Activated CD4-positive, alpha-beta memory T cell treated with anti-CD3 and anti-CD28 coated beads, Interleukin-2, amount 10 ng/mL, durations not matched to agents 7 days and 5 days (primary cell): ENCODE measurements around the gene CLK4. TPM values are rescaled to one million over a fixed set of nuclear protein-coding genes. Genes with fewer than 3 reads are reported as not detected.

Source experiments
- CTCF ChIA-PET: fragments of 350-600 bp; sonication (Branson Sonifier 250); formaldehyde crosslinking; loops from one replicate; lab custom pipeline; 2021; ENCODE audit warnings: antibody characterized with exemption, inconsistent platforms; lab: Charles Lee
- POLR2A ChIA-PET: fragments of 350-600 bp; sonication (Branson Sonifier 250); formaldehyde crosslinking; loops from one replicate; lab custom pipeline; 2021; ENCODE audit warnings: antibody characterized with exemption; lab: Charles Lee
- DNase-seq: peaks from one replicate; pipeline ENCODE4 v3.0.0-alpha.2; 2020
- H3K27ac Mint-ChIP-seq: one replicate; pipeline ENCODE4 v1.8.0; 2021; ENCODE audit warnings: mild to moderate bottlenecking, mixed read lengths
- H3K27me3 Mint-ChIP-seq: one replicate; pipeline ENCODE4 v1.8.0; 2021; ENCODE audit warnings: mixed read lengths
- H3K36me3 Mint-ChIP-seq: one replicate; pipeline ENCODE4 v1.8.0; 2021; ENCODE audit warnings: low read depth, mixed read lengths
- H3K4me1 Mint-ChIP-seq: one replicate; pipeline ENCODE4 v1.8.0; 2021; ENCODE audit warnings: mixed read lengths
- H3K4me3 Mint-ChIP-seq: one replicate; pipeline ENCODE4 v1.8.0; 2021; ENCODE audit warnings: mild to moderate bottlenecking, mixed read lengths
- H3K9me3 Mint-ChIP-seq: one replicate; pipeline ENCODE4 v1.8.0; 2021; ENCODE audit warnings: mixed read lengths
- total RNA-seq, 2 experiments: library from RNA; stranded (reverse); gene quantifications; one replicate each; pipeline ENCODE4 v1.2.3, GENCODE V29; 2021

The CLK4 gene
- 10 to 100 TPM; 29.5 to 32.0 TPM for total RNA-seq

- ChIA-PET CTCF (interaction anchor here (1.7 kb wide), 1 partner anchor 104 kb away, joined by 8 read pairs; the partner anchor contains the start of gene ZNF354A), POLR2A (interaction anchor here (0.8 to 2.9 kb wide), 12 partner anchors 9 to 1051 kb away, joined by 3 to 16 read pairs (median 4); partner anchors contain the start of genes HNRNPAB, HNRNPH1, RUFY1 and ZNF354A)
- peaks cover 28% of the 10 kb centered on the region for H3K4me1 Mint-ChIP-seq
- DNase-seq: peak; percentile 96
- H3K27ac Mint-ChIP-seq: peak within 1 kb of the TSS; percentile 98
- H3K27me3 Mint-ChIP-seq: no peaks in the 10 kb centered on the region
- H3K36me3 Mint-ChIP-seq: peaks cover 19% of the 10 kb centered on the region
- H3K4me3 Mint-ChIP-seq: peak within 1 kb of the TSS; percentile 97
- peaks cover 5% of the 10 kb centered on the region for H3K9me3 Mint-ChIP-seq
Measured at GRCh38 chr5:178626484-178627258, at the start of gene CLK4. Gene CLK4, minus strand, starts transcription at chr5:178627050. Its CDS starts 3,634 bp downstream, at chr5:178623416.

- no peak overlapping the region for H3K27ac Mint-ChIP-seq
Measured at GRCh38 chr5:178675922-178676321, 49.1 kb upstream of the CLK4 start.

GRCh38 chr5:178674334-178674733 is 47.5 kb upstream of the CLK4 start:
- ChIA-PET POLR2A (no interaction called here), CTCF (no interaction called here)
- H3K4me1 Mint-ChIP-seq: no peaks in the 10 kb centered on the region
- H3K36me3 Mint-ChIP-seq: no peaks in the 10 kb centered on the region
- H3K27me3 Mint-ChIP-seq: no peaks in the 10 kb centered on the region
- peaks cover 4% of the 10 kb centered on the region for H3K9me3 Mint-ChIP-seq
- H3K27ac Mint-ChIP-seq: no peak overlapping the region
- DNase-seq: no peak
- H3K4me3 Mint-ChIP-seq: no peak overlapping the region

More at GRCh38 chr5:178675922-178676321, 49.1 kb upstream of the CLK4 start:
- H3K36me3 Mint-ChIP-seq: no peaks in the 10 kb centered on the region
- ChIA-PET CTCF (no interaction called here), POLR2A (no interaction called here)
- no peaks in the 10 kb centered on the region for H3K4me1 Mint-ChIP-seq
- no peak for DNase-seq
- H3K9me3 Mint-ChIP-seq: no peaks in the 10 kb centered on the region
- H3K4me3 Mint-ChIP-seq: no peak overlapping the region
- no peaks in the 10 kb centered on the region for H3K27me3 Mint-ChIP-seq

- Mint-ChIP-seq H3K27me3 (no peaks in the 10 kb centered on the region), H3K4me3 (no peak overlapping the region), H3K4me1 (no peaks in the 10 kb centered on the region), H3K36me3 (no peaks in the 10 kb centered on the region), H3K9me3 (peaks cover 7% of the 10 kb centered on the region), H3K27ac (no peak overlapping the region)
- DNase-seq: no peak
- CTCF ChIA-PET: no interaction called here
- POLR2A ChIA-PET: no interaction called here
Measured at GRCh38 chr5:178673801-178674295, 47.0 kb upstream of the CLK4 start.

- H3K4me3 Mint-ChIP-seq: no peak overlapping the region
- CTCF ChIA-PET: no interaction called here
- no peaks in the 10 kb centered on the region for H3K27me3 Mint-ChIP-seq
- peaks cover 7% of the 10 kb centered on the region for H3K9me3 Mint-ChIP-seq
- POLR2A ChIA-PET: no interaction called here
- no peak overlapping the region for H3K27ac Mint-ChIP-seq
- no peak for DNase-seq
- H3K4me1 Mint-ChIP-seq: no peaks in the 10 kb centered on the region
- H3K36me3 Mint-ChIP-seq: no peaks in the 10 kb centered on the region
Measured at GRCh38 chr5:178672630-178673029, 45.8 kb upstream of the CLK4 start.

- Mint-ChIP-seq H3K27me3 (no peaks in the 10 kb centered on the region), H3K27ac (no peak overlapping the region), H3K4me1 (no peaks in the 10 kb centered on the region), H3K36me3 (no peaks in the 10 kb centered on the region), H3K4me3 (no peak overlapping the region), H3K9me3 (peaks cover 9% of the 10 kb centered on the region)
- DNase-seq: no peak
- CTCF ChIA-PET: no interaction called here
- POLR2A ChIA-PET: no interaction called here
Measured at GRCh38 chr5:178671602-178672144, 44.8 kb upstream of the CLK4 start.

GRCh38 chr5:178670351-178670885 is 43.6 kb upstream of the CLK4 start:
- POLR2A ChIA-PET: no interaction called here
- Mint-ChIP-seq H3K27ac (no peak overlapping the region), H3K4me1 (no peaks in the 10 kb centered on the region), H3K27me3 (no peaks in the 10 kb centered on the region), H3K4me3 (no peak overlapping the region), H3K9me3 (peaks cover 9% of the 10 kb centered on the region), H3K36me3 (no peaks in the 10 kb centered on the region)
- no peak for DNase-seq
- CTCF ChIA-PET: no interaction called here

GRCh38 chr5:178668579-178668978 is 41.7 kb upstream of the CLK4 start:
- no peak for DNase-seq
- Mint-ChIP-seq H3K4me1 (no peaks in the 10 kb centered on the region), H3K9me3 (peaks cover 12% of the 10 kb centered on the region), H3K27me3 (no peaks in the 10 kb centered on the region), H3K4me3 (no peak overlapping the region), H3K36me3 (no peaks in the 10 kb centered on the region), H3K27ac (no peak overlapping the region)
- CTCF ChIA-PET: no interaction called here
- POLR2A ChIA-PET: no interaction called here

GRCh38 chr5:178667688-178668087 is 40.8 kb upstream of the CLK4 start:
- H3K4me1 Mint-ChIP-seq: no peaks in the 10 kb centered on the region
- CTCF ChIA-PET: no interaction called here
- H3K27me3 Mint-ChIP-seq: no peaks in the 10 kb centered on the region

GRCh38 chr5:178667101-178667500 is 40.3 kb upstream of the CLK4 start:
- Mint-ChIP-seq H3K36me3 (no peaks in the 10 kb centered on the region), H3K9me3 (peaks cover 12% of the 10 kb centered on the region), H3K4me1 (no peaks in the 10 kb centered on the region), H3K27ac (no peak overlapping the region), H3K4me3 (no peak overlapping the region), H3K27me3 (no peaks in the 10 kb centered on the region)
- ChIA-PET POLR2A (no interaction called here), CTCF (no interaction called here)
- no peak for DNase-seq

More at GRCh38 chr5:178667688-178668087, 40.8 kb upstream of the CLK4 start:
- DNase-seq: no peak
- Mint-ChIP-seq H3K27ac (no peak overlapping the region), H3K4me3 (no peak overlapping the region), H3K36me3 (no peaks in the 10 kb centered on the region), H3K9me3 (peaks cover 12% of the 10 kb centered on the region)
- POLR2A ChIA-PET: no interaction called here

- no peaks in the 10 kb centered on the region for H3K4me1 Mint-ChIP-seq
- POLR2A ChIA-PET: no interaction called here
Measured at GRCh38 chr5:178664141-178664540, 37.3 kb upstream of the CLK4 start.

GRCh38 chr5:178662541-178662860 is 35.7 kb upstream of the CLK4 start:
- no peak overlapping the region for H3K27ac Mint-ChIP-seq
- no peaks in the 10 kb centered on the region for H3K27me3 Mint-ChIP-seq
- no peaks in the 10 kb centered on the region for H3K36me3 Mint-ChIP-seq
- ChIA-PET CTCF (no interaction called here), POLR2A (no interaction called here)
- H3K9me3 Mint-ChIP-seq: peaks cover 6% of the 10 kb centered on the region
- H3K4me3 Mint-ChIP-seq: no peak overlapping the region
- no peak for DNase-seq
- H3K4me1 Mint-ChIP-seq: no peaks in the 10 kb centered on the region

More at GRCh38 chr5:178664141-178664540, 37.3 kb upstream of the CLK4 start:
- no peak overlapping the region for H3K4me3 Mint-ChIP-seq
- peaks cover 7% of the 10 kb centered on the region for H3K9me3 Mint-ChIP-seq
- no peaks in the 10 kb centered on the region for H3K27me3 Mint-ChIP-seq
- H3K27ac Mint-ChIP-seq: no peak overlapping the region
- DNase-seq: no peak
- no peaks in the 10 kb centered on the region for H3K36me3 Mint-ChIP-seq
- CTCF ChIA-PET: no interaction called here

- H3K27ac Mint-ChIP-seq: no peak overlapping the region
- H3K27me3 Mint-ChIP-seq: peaks cover 2% of the 10 kb centered on the region
- CTCF ChIA-PET: no interaction called here
- no peaks in the 10 kb centered on the region for H3K4me1 Mint-ChIP-seq
- POLR2A ChIA-PET: no interaction called here
- H3K36me3 Mint-ChIP-seq: no peaks in the 10 kb centered on the region
- peaks cover 6% of the 10 kb centered on the region for H3K9me3 Mint-ChIP-seq
- DNase-seq: no peak
- no peak overlapping the region for H3K4me3 Mint-ChIP-seq
Measured at GRCh38 chr5:178661836-178662540, 35.1 kb upstream of the CLK4 start.
